C4-2B (cell line): ENCODE measurements around the gene APOE.
"Not testable (repeated sequence)": the region's sequence is repeated elsewhere in the genome, so short reads cannot be mapped to it uniquely, and the experiment has no call there.

Source experiments
- H3K27ac ChIP-seq: fragments of 450-650 bp; 2 replicates; pipeline ENCODE4 v1.5.1; 2017
- CTCF ChIP-seq: fragments of 450-650 bp; conservative IDR thresholded peaks from 2 replicates; pipeline ENCODE4 v1.5.1; 2017; ENCODE audit warnings: mild to moderate bottlenecking
- ZFX ChIP-seq: fragments of 450-650 bp; IDR thresholded peaks from 2 replicates; pipeline ENCODE4 v1.6.1; 2017

Gene APOE

GRCh38 chr19:44905437-44906160 lies at the start of gene APOE:
Gene APOE (plus strand): TSS chr19:44905796. CDS start chr19:44906625, 829 bp downstream.
- H3K27ac ChIP-seq: no peak within 1 kb of the TSS
- TF ChIP-seq CTCF: no peak
- TF ChIP-seq ZFX: no peak

GRCh38 chr19:44856421-44857083 lies 49.0 kb upstream of the APOE start:
- H3K27ac ChIP-seq: no peak overlapping the region

GRCh38 chr19:44857837-44858236 lies 47.8 kb upstream of the APOE start:
- H3K27ac ChIP-seq: no peak overlapping the region
- TF ChIP-seq ZFX (no peak), CTCF (no peak)

More at GRCh38 chr19:44856421-44857083, 49.0 kb upstream of the APOE start:
- TF ChIP-seq ZFX (no peak), CTCF (no peak)

- H3K27ac ChIP-seq: not testable (repeated sequence)
Measured at GRCh38 chr19:44861576-44861975, 44.0 kb upstream of the APOE start.

- H3K27ac ChIP-seq: no peak overlapping the region
- TF ChIP-seq ZFX (no peak), CTCF (no peak)
Measured at GRCh38 chr19:44863990-44864389, 41.6 kb upstream of the APOE start.

- no peak for TF ChIP-seq ZFX
- no peak for TF ChIP-seq CTCF
- H3K27ac ChIP-seq: no peak overlapping the region
Measured at GRCh38 chr19:44865196-44865767, 40.3 kb upstream of the APOE start.

GRCh38 chr19:44866664-44867063 lies 38.9 kb upstream of the APOE start:
- TF ChIP-seq ZFX (no peak), CTCF (no peak)
- no peak overlapping the region for H3K27ac ChIP-seq
